Testis (tissue), 3 donors: Measurements from ENCODE around the gene CYB5R4. TPM values are rescaled to one million over a fixed set of nuclear protein-coding genes. Genes with fewer than 3 reads are reported as not detected.
A peak's percentile ranks its signal among the peaks of the same experiment; 100 is the strongest.

Experiments used
- DNase-seq: peaks from one replicate; pipeline ENCODE4 v3.0.0-alpha.2; 2019
- H3K27ac ChIP-seq, 2 donors: fragments of 200-600 bp; sonication (generic); one replicate each; pipeline ENCODE4 v1.5.1; 2019
- H3K27me3 ChIP-seq: fragments of 200-600 bp; sonication (generic); one replicate; pipeline ENCODE4 v1.5.1; 2019
- H3K36me3 ChIP-seq: fragments of 200-600 bp; sonication (generic); one replicate; pipeline ENCODE4 v1.5.1; 2017; ENCODE audit warnings: low read depth; ENCODE audit errors: missing control alignments
- H3K4me1 ChIP-seq: fragments of 200-600 bp; sonication (generic); one replicate; pipeline ENCODE4 v1.5.1; 2019
- H3K4me3 ChIP-seq, 2 donors: fragments of 200-600 bp; sonication (generic); one replicate each; pipeline ENCODE4 v1.5.1; 2017 to 2019
- H3K9me3 ChIP-seq: fragments of 200-600 bp; sonication (generic); one replicate; pipeline ENCODE4 v1.5.1; 2017
- CTCF ChIP-seq, 3 experiments: fragments of 450-650 bp in 2 of 3; fragments of 200-600 bp in 1 of 3; sonication (generic) in 1 of 3; IDR thresholded peaks; one replicate each; pipeline ENCODE4 v1.5.1; 2016 to 2019; ENCODE audit warnings: antibody characterized with exemption in 3 of 3, mild to moderate bottlenecking in 2 of 3, moderate library complexity in 1 of 3
- POLR2A ChIP-seq: fragments of 450-650 bp; IDR thresholded peaks from one replicate; pipeline ENCODE4 v1.6.1; 2017; ENCODE audit warnings: antibody characterized with exemption, mild to moderate bottlenecking, moderate library complexity
- WGBS, 2 donors: methylation state at CpG; one replicate each; pipeline ENCODE4 v1.1.5; 2018; 5-methylcytosine and 5-hydroxymethylcytosine counted together
- intact Hi-C: fragments of 100-400 bp; cut with DNase I; formaldehyde crosslinking; loops from one replicate; pipeline ENCODE4 v1.15.1; 2023; ENCODE audit warnings: low total_unique reads
- polyA plus RNA-seq: library from polyadenylated mRNA; stranded (reverse); fragments of 350-450 nt; fragmentation: Illumina TruSeq; extraction: RNeasy Lipid Tissue Mini Kit (QIAGEN cat#74804); gene quantifications from one replicate; pipeline ENCODE4 v1.2.3, GENCODE V29; 2014; ENCODE audit warnings: low read depth, low replicate concordance; ENCODE audit not compliant: insufficient read depth
- total RNA-seq, 2 donors: library from RNA; depleted of rRNA; stranded (reverse); fragments of >200 nt; gene quantifications; one replicate each; pipeline ENCODE4 v1.2.3, GENCODE V29; 2016

Gene CYB5R4
- total and polyA plus RNA-seq, 3 donors from 2014 or later, result 18.2 to 53.5 (median 20.5) TPM

GRCh38 chr6:83846291-83846690 lies 13.2 kb upstream of the CYB5R4 start:
- TF ChIP-seq POLR2A (no peak), CTCF (IDR thresholded peaks at IDR 0.05) (no peak)

GRCh38 chr6:83847179-83847578 lies 12.3 kb upstream of the CYB5R4 start:
- no peak for DNase-seq
- Histone ChIP-seq H3K4me1 (no peaks in the 10 kb centered on the region), H3K36me3 (no peaks in the 10 kb centered on the region), H3K27ac (no peak overlapping the region), H3K27me3 (no peaks in the 10 kb centered on the region), H3K9me3 (no peaks in the 10 kb centered on the region), H3K4me3 (no peak overlapping the region)
- intact Hi-C loops, result no loop called here
- TF ChIP-seq CTCF (IDR thresholded peaks at IDR 0.05), result no peak
- no peak for TF ChIP-seq POLR2A

More at GRCh38 chr6:83846291-83846690, 13.2 kb upstream of the CYB5R4 start:
- DNase-seq, result no peak
- H3K27ac ChIP-seq, result no peak overlapping the region
- H3K4me1 ChIP-seq, result no peaks in the 10 kb centered on the region
- H3K9me3 ChIP-seq, result no peaks in the 10 kb centered on the region
- no peaks in the 10 kb centered on the region for H3K36me3 ChIP-seq
- H3K4me3 ChIP-seq, result no peak overlapping the region
- intact Hi-C loops, result no loop called here
- 56 to 75% methylated on average over 1 of the region's 1 CpG for WGBS, 2 donors
- no peaks in the 10 kb centered on the region for H3K27me3 ChIP-seq

GRCh38 chr6:83849127-83849526 lies 10.4 kb upstream of the CYB5R4 start:
- H3K9me3 ChIP-seq, result no peaks in the 10 kb centered on the region
- H3K36me3 ChIP-seq, result no peaks in the 10 kb centered on the region
- H3K4me1 ChIP-seq, result no peaks in the 10 kb centered on the region
- no peaks in the 10 kb centered on the region for H3K27me3 ChIP-seq
- TF ChIP-seq POLR2A (no peak), CTCF (IDR thresholded peaks at IDR 0.05) (no peak)
- no peak overlapping the region for H3K4me3 ChIP-seq
- no peak for DNase-seq
- no peak overlapping the region for H3K27ac ChIP-seq
- 89 to 90% methylated on average over 2 of the region's 2 CpGs for WGBS, 2 donors
- intact Hi-C loops, result no loop called here

- H3K9me3 ChIP-seq, result no peaks in the 10 kb centered on the region
- H3K27me3 ChIP-seq, result no peaks in the 10 kb centered on the region
- no peaks in the 10 kb centered on the region for H3K4me1 ChIP-seq
- TF ChIP-seq CTCF (IDR thresholded peaks at IDR 0.05) (no peak), POLR2A (no peak)
- no peak for DNase-seq
- H3K36me3 ChIP-seq, result no peaks in the 10 kb centered on the region
- intact Hi-C loops, result no loop called here
- no peak overlapping the region for H3K27ac ChIP-seq
- H3K4me3 ChIP-seq, result no peak overlapping the region
- 78 to 90% methylated on average over 3 of the region's 3 CpGs for WGBS, 2 donors
These were observed 9.9 kb upstream of the CYB5R4 start for GRCh38 chr6:83849610-83850009.

GRCh38 chr6:83852528-83853177 lies 6.8 kb upstream of the CYB5R4 start:
- no peak overlapping the region for H3K27ac ChIP-seq
- no peaks in the 10 kb centered on the region for H3K9me3 ChIP-seq
- no peaks in the 10 kb centered on the region for H3K4me1 ChIP-seq
- 5 to 8% methylated on average over 16 of the region's 16 CpGs for WGBS, 2 donors
- peak overlapping the region; percentile 46 to 60 for H3K4me3 ChIP-seq
- H3K36me3 ChIP-seq, result no peaks in the 10 kb centered on the region
- no peak for DNase-seq
- TF ChIP-seq CTCF (IDR thresholded peaks at IDR 0.05), result no peak
- no peak for TF ChIP-seq POLR2A
- intact Hi-C loops, result no loop called here
- no peaks in the 10 kb centered on the region for H3K27me3 ChIP-seq
